ENCODE measurements around the gene SCARF2.

- TF ChIP-seq GATA2 (IDR thresholded peaks at IDR 0.05; ENCODE audit: low read depth, low read length) (no peak), GATA3 (IDR thresholded peaks at IDR 0.05; ENCODE audit: low read depth, low read length) (no peak)
These were observed 51.3 kb downstream of the SCARF2 start for GRCh38 chr22:20386336-20386735.
